HEK293T (cell line): ENCODE data around the gene PDGFRB.

Experiments
- ARNT ChIP-seq: fragments of 450-650 bp; IDR thresholded peaks from 2 replicates; pipeline ENCODE4 v1.6.1; 2017; ENCODE audit warnings: mild to moderate bottlenecking
- BHLHE40 ChIP-seq: fragments of 450-650 bp; IDR thresholded peaks from 2 replicates; pipeline ENCODE4 v1.6.1; 2016; ENCODE audit warnings: mild to moderate bottlenecking, moderate library complexity, borderline replicate concordance
- CTBP1 ChIP-seq: fragments of 450-650 bp; IDR thresholded peaks from 2 replicates; pipeline ENCODE4 v1.6.1; 2016; ENCODE audit warnings: borderline replicate concordance
- ELF4 ChIP-seq: fragments of 450-650 bp; IDR thresholded peaks from 2 replicates; pipeline ENCODE4 v1.6.1; 2017; ENCODE audit warnings: antibody characterized with exemption
- FOXM1 ChIP-seq: fragments of 450-650 bp; IDR thresholded peaks from 2 replicates; pipeline ENCODE4 v1.6.1; 2017; ENCODE audit warnings: mild to moderate bottlenecking, borderline replicate concordance
- L3MBTL2 ChIP-seq: fragments of 450-650 bp; conservative IDR thresholded peaks from 2 replicates; pipeline ENCODE4 v1.6.1; 2016; ENCODE audit warnings: mild to moderate bottlenecking
- NFRKB ChIP-seq: fragments of 450-650 bp; IDR thresholded peaks from 2 replicates; pipeline ENCODE4 v1.6.1; 2016; ENCODE audit warnings: mild to moderate bottlenecking, moderate library complexity
- SP1 ChIP-seq: fragments of 450-650 bp; IDR thresholded peaks from 2 replicates; pipeline ENCODE4 v1.6.1; 2017
- TARDBP ChIP-seq: fragments of 450-650 bp; IDR thresholded peaks from 2 replicates; pipeline ENCODE4 v1.6.1; 2016
- TF ChIP-seq, protein P1 (sequence below): fragments of 450-650 bp; IDR thresholded peaks from 2 replicates; pipeline ENCODE4 v1.6.1; 2016

- TF ChIP-seq NFRKB (no peak), TARDBP (no peak), SP1 (no peak), ARNT (no peak), L3MBTL2 (no peak), CTBP1 (no peak), FOXM1 (no peak), ELF4 (no peak), BHLHE40 (no peak)
- TF ChIP-seq, protein P1, sequence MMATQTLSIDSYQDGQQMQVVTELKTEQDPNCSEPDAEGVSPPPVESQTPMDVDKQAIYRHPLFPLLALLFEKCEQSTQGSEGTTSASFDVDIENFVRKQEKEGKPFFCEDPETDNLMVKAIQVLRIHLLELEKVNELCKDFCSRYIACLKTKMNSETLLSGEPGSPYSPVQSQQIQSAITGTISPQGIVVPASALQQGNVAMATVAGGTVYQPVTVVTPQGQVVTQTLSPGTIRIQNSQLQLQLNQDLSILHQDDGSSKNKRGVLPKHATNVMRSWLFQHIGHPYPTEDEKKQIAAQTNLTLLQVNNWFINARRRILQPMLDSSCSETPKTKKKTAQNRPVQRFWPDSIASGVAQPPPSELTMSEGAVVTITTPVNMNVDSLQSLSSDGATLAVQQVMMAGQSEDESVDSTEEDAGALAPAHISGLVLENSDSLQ: no peak
These were observed 22.9 kb downstream of the PDGFRB start for GRCh38 chr5:150132740-150133139.
